A549 (cell line): ENCODE results near the gene ABCA1. TPM values are rescaled to one million over a fixed set of nuclear protein-coding genes. Genes with fewer than 3 reads are reported as not detected.

Source experiments
- ATAC-seq, 2 experiments: fragments of 200-7000 bp in 1 of 2; fragments of >200 bp in 1 of 2; cut with Nextera tagmentation in 1 of 2; cut with Tn5 transposase in 1 of 2; 3 replicates each; pipeline versions ENCODE4 v1.8.0 to v1.9.1; 2018 to 2020; ENCODE audit warnings: mild to moderate bottlenecking in 1 of 2, moderate library complexity in 1 of 2
- CTCF ChIA-PET: fragments of 300-600 bp; sonication (Branson Sonifier 250); formaldehyde crosslinking; extraction: SDS; loops from one replicate; lab custom pipeline; 2021; ENCODE audit warnings: antibody characterized with exemption, inconsistent platforms; lab: Yijun Ruan, JAX
- POLR2A ChIA-PET: fragments of 350-600 bp; formaldehyde crosslinking; extraction: SDS; loops from one replicate; lab custom pipeline; 2021; ENCODE audit warnings: antibody characterized with exemption, inconsistent platforms; lab: Yijun Ruan, JAX
- DNase-seq, 2 experiments: peaks; one replicate each; pipeline versions ENCODE4 v3.0.0 to v3.0.0-alpha.2; 2011 to 2016; ENCODE audit warnings: low read depth in 1 of 2, low spot score in 1 of 2
- FAIRE-seq: peaks from 2 replicates; lab custom pipeline; 2011; peaks lifted over from hg19 to GRCh38; lab: Jason Lieb, UNC
- H3K27ac ChIP-seq, 2 experiments: fragments of >200 bp; sonication (Bioruptor Twin); formaldehyde crosslinking; 3 replicates each; pipeline ENCODE4 v1.5.1; 2016 to 2017
- H3K4me1 ChIP-seq: fragments of >200 bp; sonication (Bioruptor Twin); formaldehyde crosslinking; 3 replicates; pipeline ENCODE4 v1.6.1; 2016
- H3K4me2 ChIP-seq: fragments of >200 bp; sonication (Bioruptor Twin); formaldehyde crosslinking; 3 replicates; pipeline ENCODE4 v1.6.1; 2016
- H3K4me3 ChIP-seq: fragments of >200 bp; sonication (Bioruptor Twin); formaldehyde crosslinking; 3 replicates; pipeline ENCODE4 v1.5.1; 2016
- H3K9me3 ChIP-seq: fragments of >200 bp; sonication (Bioruptor Twin); formaldehyde crosslinking; 3 replicates; pipeline ENCODE4 v1.6.1; 2016
- ATOH8 ChIP-seq: fragments of 250-450 bp; sonication (Bioruptor Pico); IDR thresholded peaks from 2 replicates; pipeline ENCODE4 v1.5.0; 2020; ENCODE audit warnings: low read depth, mild to moderate bottlenecking, moderate library complexity
- BHLHE40 ChIP-seq: IDR thresholded peaks from 2 replicates; pipeline ENCODE4 v1.6.1; 2012; ENCODE audit warnings: low read depth, low read length, inconsistent platforms
- EHF ChIP-seq: fragments of 250-450 bp; sonication (Bioruptor Pico); IDR thresholded peaks from 2 replicates; pipeline ENCODE4 v1.5.0; 2020; ENCODE audit warnings: mild to moderate bottlenecking
- EHMT2 ChIP-seq: fragments of 200-600 bp; sonication (generic); IDR thresholded peaks from 2 replicates; pipeline ENCODE4 v1.6.1; 2016; ENCODE audit warnings: antibody characterized with exemption, low read depth, mild to moderate bottlenecking, moderate library complexity
- FOSL2 ChIP-seq, 2 experiments: fragments of 450-650 bp in 1 of 2; fragments of >200 bp in 1 of 2; sonication (Bioruptor Twin) in 1 of 2; formaldehyde crosslinking; IDR thresholded peaks; 2 replicates each; pipeline versions ENCODE4 v1.5.0 to v1.6.1; 2016 to 2020; ENCODE audit warnings: mild to moderate bottlenecking in 1 of 2, moderate library complexity in 1 of 2
- GATA3 ChIP-seq: IDR thresholded peaks from 2 replicates; pipeline ENCODE4 v1.6.1; 2012; ENCODE audit warnings: borderline replicate concordance
- HDAC2 ChIP-seq: fragments of 200-600 bp; sonication (generic); IDR thresholded peaks from 2 replicates; pipeline ENCODE4 v1.6.1; 2016
- HMGXB4 ChIP-seq: fragments of 250-450 bp; sonication (Bioruptor Pico); IDR thresholded peaks from 2 replicates; pipeline ENCODE4 v1.5.0; 2021; ENCODE audit warnings: mild to moderate bottlenecking, moderate library complexity, borderline replicate concordance
- HOXB13 ChIP-seq: fragments of 250-450 bp; sonication (Bioruptor Pico); IDR thresholded peaks from 2 replicates; pipeline ENCODE4 v1.5.0; 2020; ENCODE audit warnings: low read depth, mild to moderate bottlenecking, moderate library complexity
- JUN ChIP-seq, 2 experiments: fragments of >200 bp; sonication (Bioruptor Twin); formaldehyde crosslinking; IDR thresholded peaks; 2 replicates in 1 of 2; 3 replicates in 1 of 2; pipeline ENCODE4 v1.6.1; 2016 to 2017
- KDM5A ChIP-seq: fragments of 200-600 bp; sonication (generic); IDR thresholded peaks from 2 replicates; pipeline ENCODE4 v1.6.1; 2016; ENCODE audit warnings: antibody characterized with exemption, mild to moderate bottlenecking
- MAFK ChIP-seq: fragments of 450-650 bp; IDR thresholded peaks from 2 replicates; pipeline ENCODE4 v1.6.1; 2014; ENCODE audit not compliant: partially characterized antibody
- MAX ChIP-seq: IDR thresholded peaks from 2 replicates; pipeline ENCODE4 v1.6.1; 2012
- MYC ChIP-seq: IDR thresholded peaks from 2 replicates; pipeline ENCODE4 v1.6.1; 2012; ENCODE audit warnings: mild to moderate bottlenecking, inconsistent platforms, low read length, improper control_type of control experiment, borderline replicate concordance
- NPAS2 ChIP-seq: fragments of 250-450 bp; sonication (Bioruptor Pico); IDR thresholded peaks from 2 replicates; pipeline ENCODE4 v1.8.0; 2022; ENCODE audit warnings: mild to moderate bottlenecking, moderate library complexity, borderline replicate concordance
- NR3C1 ChIP-seq: fragments of >200 bp; sonication (Bioruptor Twin); formaldehyde crosslinking; IDR thresholded peaks from 3 replicates; pipeline ENCODE4 v1.6.1; 2017
- REST ChIP-seq: fragments of 200-600 bp; sonication (generic); IDR thresholded peaks from 2 replicates; pipeline ENCODE4 v1.6.1; 2016; ENCODE audit warnings: antibody characterized with exemption, mild to moderate bottlenecking, moderate library complexity
- RFX5 ChIP-seq: fragments of 450-650 bp; IDR thresholded peaks from 2 replicates; pipeline ENCODE4 v1.7.1; 2014; ENCODE audit warnings: antibody characterized with exemption, mild to moderate bottlenecking, moderate library complexity
- SREBF2 ChIP-seq: fragments of 450-650 bp; IDR thresholded peaks from 2 replicates; pipeline ENCODE4 v1.6.1; 2014; ENCODE audit warnings: mild to moderate bottlenecking, moderate library complexity
- TFCP2L1 ChIP-seq: fragments of 250-450 bp; sonication (Bioruptor Pico); IDR thresholded peaks from 2 replicates; pipeline ENCODE4 v1.5.0; 2021; ENCODE audit warnings: mild to moderate bottlenecking
- USF2 ChIP-seq: fragments of 450-650 bp; IDR thresholded peaks from 2 replicates; pipeline ENCODE4 v1.6.1; 2014; ENCODE audit warnings: antibody characterized with exemption
- WGBS: methylation state at CpG from one replicate; pipeline ENCODE4 v1.1.6; 2017; ENCODE audit errors: missing lambda C conversion rate; 5-methylcytosine and 5-hydroxymethylcytosine counted together
- polyA plus RNA-seq, 4 experiments: library from polyadenylated mRNA; depleted of rRNA in 3 of 4; stranded (reverse); fragments of >200 nt; fragmentation: RNase III in 1 of 4; extraction: RNeasy Plus Mini Kit Qiagen cat#74134 plus additional on column Dnase treatment in 1 of 4; gene quantifications; 2 replicates in 3 of 4; 3 replicates in 1 of 4; pipeline ENCODE4 v1.2.3, GENCODE V29; 2011 to 2017

ABCA1 gene
- polyA plus RNA-seq, 2 of the 4 experiments (the other 2 are of a cell fraction): 3.6 to 12.0 TPM

- Histone ChIP-seq H3K4me2 (no peak overlapping the region), H3K27ac (no peak overlapping the region), H3K4me1 (no peaks in the 10 kb centered on the region), H3K9me3 (no peaks in the 10 kb centered on the region), H3K4me3 (no peak overlapping the region)
- FAIRE-seq: no peak
- DNase-seq: no peak
- no peak for ATAC-seq
- CTCF ChIA-PET: no interaction called here
- 79% methylated on average over 5 of the region's 5 CpGs for WGBS
- POLR2A ChIA-PET: no interaction called here
- no peak for TF ChIP-seq MAFK
- no peak for TF ChIP-seq ATOH8 (CRISPR knock-in tag)
- TF ChIP-seq REST: no peak
- no peak for TF ChIP-seq NPAS2 (CRISPR knock-in tag)
- no peak for TF ChIP-seq HDAC2
- no peak for TF ChIP-seq EHMT2
- TF ChIP-seq HOXB13: no peak
- no peak for TF ChIP-seq MYC
- TF ChIP-seq TFCP2L1 (CRISPR knock-in tag): no peak
- no peak for TF ChIP-seq GATA3
- no peak for TF ChIP-seq EHF (CRISPR knock-in tag)
- TF ChIP-seq USF2: no peak
- TF ChIP-seq KDM5A: no peak
- no peak for TF ChIP-seq BHLHE40
- TF ChIP-seq NR3C1: no peak
- no peak for TF ChIP-seq HMGXB4 (CRISPR knock-in tag)
- TF ChIP-seq MAX: no peak
- TF ChIP-seq FOSL2 (IDR thresholded peaks at IDR 0.05): no peak
- no peak for TF ChIP-seq FOSL2 (CRISPR knock-in tag; IDR thresholded peaks at IDR 0.05)
- TF ChIP-seq, all 56 proteins: peak for 0
Measured at GRCh38 chr9:104879555-104880309, 48.2 kb downstream of the ABCA1 start.

- Histone ChIP-seq H3K4me1 (peaks cover 27% of the 10 kb centered on the region), H3K27ac (no peak overlapping the region), H3K9me3 (no peaks in the 10 kb centered on the region), H3K4me2 (no peak overlapping the region), H3K4me3 (no peak overlapping the region)
- ChIA-PET CTCF (interaction anchor here (0.5 to 1.4 kb wide), 2 partner anchors 11 to 13 kb away, joined by 3 to 5 read pairs; no protein-coding TSS in a partner anchor), POLR2A (no interaction called here)
- ATAC-seq (no peak), FAIRE-seq (no peak), DNase-seq (no peak)
- TF ChIP-seq RFX5: no peak
- no peak for TF ChIP-seq MYC
- no peak for TF ChIP-seq JUN (IDR thresholded peaks at IDR 0.05)
- no peak for TF ChIP-seq SREBF2
- 80% methylated on average over 1 of the region's 1 CpG for WGBS
Measured at GRCh38 chr9:104876587-104876986, 51.4 kb downstream of the ABCA1 start.
